ENCODE measurements around the gene LIPT2.

Gene LIPT2

GRCh38 chr11:74494916-74495315 is 1.4 kb upstream of the LIPT2 start:
- DNase-seq: no peak

GRCh38 chr11:74493791-74494630 is 487 bp upstream of the LIPT2 start:
- no peak for DNase-seq

GRCh38 chr11:74492084-74492483 is 1.4 kb downstream of the LIPT2 start:
- DNase-seq: no peak

- no peak for DNase-seq
Measured at GRCh38 chr11:74490941-74491340, 2.6 kb downstream of the LIPT2 start.

- DNase-seq: no peak
Measured at GRCh38 chr11:74487875-74488274, 5.6 kb downstream of the LIPT2 start.

- no peak for DNase-seq
Measured at GRCh38 chr11:74485868-74486267, 7.7 kb downstream of the LIPT2 start.

- DNase-seq: no peak
Measured at GRCh38 chr11:74480688-74481417, 12.7 kb downstream of the LIPT2 start.

- no peak for DNase-seq
Measured at GRCh38 chr11:74479732-74480123, 13.8 kb downstream of the LIPT2 start.

- no peak for DNase-seq
Measured at GRCh38 chr11:74478877-74479731, 14.4 kb downstream of the LIPT2 start.

GRCh38 chr11:74476536-74476935 is 17.0 kb downstream of the LIPT2 start:
- DNase-seq: no peak

- DNase-seq: no peak
Measured at GRCh38 chr11:74474316-74474715, 19.2 kb downstream of the LIPT2 start.

GRCh38 chr11:74473382-74474173 is 19.9 kb downstream of the LIPT2 start:
- DNase-seq: no peak

- DNase-seq: no peak
Measured at GRCh38 chr11:74471668-74472429, 21.7 kb downstream of the LIPT2 start.

GRCh38 chr11:74471037-74471436 is 22.5 kb downstream of the LIPT2 start:
- no peak for DNase-seq

- no peak for DNase-seq
Measured at GRCh38 chr11:74470526-74470925, 23.0 kb downstream of the LIPT2 start.

GRCh38 chr11:74468936-74469335 is 24.6 kb downstream of the LIPT2 start:
- DNase-seq: no peak

- DNase-seq: no peak
Measured at GRCh38 chr11:74468521-74468920, 25.0 kb downstream of the LIPT2 start.

GRCh38 chr11:74468058-74468457 is 25.5 kb downstream of the LIPT2 start:
- no peak for DNase-seq

- DNase-seq: no peak
Measured at GRCh38 chr11:74466916-74467885, 26.3 kb downstream of the LIPT2 start, which contains the start of gene KCNE3. KCNE3 (minus strand) TSS chr11:74467549; CDS start chr11:74457563, 9,986 bp downstream.

GRCh38 chr11:74465291-74465708 is 28.2 kb downstream of the LIPT2 start:
- DNase-seq: no peak
